Brain microvascular endothelial cell (primary cell): ENCODE data around the gene CCS.

Experiments
- DNase-seq: peaks from one replicate; pipeline ENCODE4 v3.0.0-alpha.2; 2020
- H3K27ac ChIP-seq: fragments of 250-450 bp; sonication (Bioruptor Pico); 2 replicates; pipeline ENCODE4 v1.5.1; 2020; ENCODE audit warnings: mild to moderate bottlenecking, moderate library complexity
- H3K27me3 ChIP-seq: fragments of 250-450 bp; sonication (Bioruptor Pico); replicated peaks from 2 replicates; pipeline ENCODE4 v1.5.1; 2020; ENCODE audit warnings: mild to moderate bottlenecking
- H3K36me3 ChIP-seq: fragments of 250-450 bp; sonication (Bioruptor Pico); replicated peaks from 2 replicates; pipeline ENCODE4 v1.5.1; 2020; ENCODE audit warnings: mild to moderate bottlenecking
- H3K4me3 ChIP-seq: 2 replicates; pipeline ENCODE4 v1.5.1; 2011; ENCODE audit warnings: low read depth, mild to moderate bottlenecking, control low read depth, low read length, moderate library complexity
- CTCF ChIP-seq: IDR thresholded peaks from 2 replicates; pipeline ENCODE4 v1.5.1; 2011; ENCODE audit warnings: low read depth, mild to moderate bottlenecking, moderate library complexity, low read length, control low read depth, inconsistent platforms; ENCODE audit errors: missing control alignments
- in situ Hi-C: cut with HindIII; loops from 2 replicates; pipeline ENCODE4 v1.10.0; 2017; ENCODE audit warnings: low sequenced_read_pairs, low pct_ligation_motif_present

The CCS gene

GRCh38 chr11:66550887-66551286, 42.1 kb upstream of the CCS start:
- Histone ChIP-seq H3K36me3 (no peaks in the 10 kb centered on the region), H3K4me3 (no peak overlapping the region), H3K27me3 (no peaks in the 10 kb centered on the region), H3K27ac (no peak overlapping the region)
- TF ChIP-seq CTCF = no peak
- in situ Hi-C loops = no loop called here
- no peak for DNase-seq

- in situ Hi-C loops = no loop called here
- no peaks in the 10 kb centered on the region for H3K27me3 ChIP-seq
These were observed 38.4 kb upstream of the CCS start for GRCh38 chr11:66554602-66555001.

GRCh38 chr11:66555416-66555815, 37.6 kb upstream of the CCS start:
- Histone ChIP-seq H3K36me3 (no peaks in the 10 kb centered on the region), H3K27ac (no peak overlapping the region), H3K27me3 (no peaks in the 10 kb centered on the region), H3K4me3 (no peak overlapping the region)
- no peak for TF ChIP-seq CTCF
- in situ Hi-C loops = no loop called here
- no peak for DNase-seq

More at GRCh38 chr11:66554602-66555001, 38.4 kb upstream of the CCS start:
- Histone ChIP-seq H3K36me3 (no peaks in the 10 kb centered on the region), H3K4me3 (no peak overlapping the region), H3K27ac (no peak overlapping the region)
- TF ChIP-seq CTCF = no peak
- no peak for DNase-seq

- Histone ChIP-seq H3K4me3 (no peak overlapping the region), H3K36me3 (no peaks in the 10 kb centered on the region), H3K27me3 (no peaks in the 10 kb centered on the region), H3K27ac (no peak overlapping the region)
- no peak for TF ChIP-seq CTCF
- DNase-seq = no peak
- in situ Hi-C loops = no loop called here
These were observed 36.9 kb upstream of the CCS start for GRCh38 chr11:66556086-66556485.

GRCh38 chr11:66557733-66558326, 35.2 kb upstream of the CCS start:
- Histone ChIP-seq H3K36me3 (no peaks in the 10 kb centered on the region), H3K27me3 (no peaks in the 10 kb centered on the region), H3K4me3 (no peak overlapping the region), H3K27ac (no peak overlapping the region)
- DNase-seq = no peak
- TF ChIP-seq CTCF = no peak
- in situ Hi-C loops = no loop called here
